GM06990 (cell line): Measurements from ENCODE around the gene TMEM106C.
A peak's percentile ranks its signal among the peaks of the same experiment; 100 is the strongest.

Experiments used
- DNase-seq: peaks from one replicate; pipeline ENCODE4 v3.0.0-alpha.2; 2011; ENCODE audit not compliant: insufficient read length; ENCODE audit errors: extremely low read depth
- H3K27me3 ChIP-seq: replicated peaks from 2 replicates; pipeline ENCODE4 v1.6.0; 2011; ENCODE audit warnings: low read length; ENCODE audit not compliant: control insufficient read depth, insufficient read depth
- H3K36me3 ChIP-seq: 2 replicates; pipeline ENCODE4 v1.5.1; 2011; ENCODE audit warnings: low read length; ENCODE audit not compliant: control insufficient read depth, insufficient read depth
- H3K4me3 ChIP-seq: replicated peaks from 2 replicates; pipeline ENCODE4 v1.5.1; 2011; ENCODE audit warnings: low read depth, mild to moderate bottlenecking, control low read depth, low read length
- TF ChIP-seq, protein P1 (sequence below): IDR thresholded peaks from 2 replicates; pipeline ENCODE4 v1.5.1; 2011; ENCODE audit warnings: low read length, control low read depth, mild to moderate bottlenecking, inconsistent platforms; ENCODE audit not compliant: insufficient read depth, poor library complexity, severe bottlenecking

Gene TMEM106C

DNA sequence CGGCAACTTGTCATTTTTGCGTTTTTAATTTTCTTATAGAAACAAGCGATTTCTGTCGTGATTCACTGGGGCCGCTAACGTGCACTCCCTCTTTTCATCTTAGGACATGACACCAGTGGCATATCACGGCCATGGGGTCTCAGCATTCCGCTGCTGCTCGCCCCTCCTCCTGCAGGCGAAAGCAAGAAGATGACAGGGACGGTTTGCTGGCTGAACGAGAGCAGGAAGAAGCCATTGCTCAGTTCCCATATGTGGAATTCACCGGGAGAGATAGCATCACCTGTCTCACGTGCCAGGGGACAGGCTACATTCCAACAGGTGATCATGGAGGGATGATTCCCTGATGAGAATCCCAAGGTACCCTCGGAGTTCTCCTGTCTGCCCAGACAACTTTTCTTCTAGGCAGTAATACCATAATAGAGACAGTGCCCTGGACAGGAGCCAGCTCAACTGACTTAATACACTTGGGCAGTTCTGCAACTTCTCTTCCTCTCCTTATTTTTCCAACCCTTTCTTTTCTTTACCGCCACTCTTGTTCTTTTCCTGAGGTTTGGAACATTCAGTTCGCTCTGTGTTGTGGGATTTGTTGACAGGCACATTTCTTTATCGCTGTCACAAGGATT, 821 bp downstream of the TMEM106C start:
- Histone ChIP-seq H3K27me3 (no peaks in the 10 kb centered on the region), H3K36me3 (peaks cover 5% of the 10 kb centered on the region), H3K4me3 (peak overlapping the region; percentile 91)
- TF ChIP-seq, protein P1, sequence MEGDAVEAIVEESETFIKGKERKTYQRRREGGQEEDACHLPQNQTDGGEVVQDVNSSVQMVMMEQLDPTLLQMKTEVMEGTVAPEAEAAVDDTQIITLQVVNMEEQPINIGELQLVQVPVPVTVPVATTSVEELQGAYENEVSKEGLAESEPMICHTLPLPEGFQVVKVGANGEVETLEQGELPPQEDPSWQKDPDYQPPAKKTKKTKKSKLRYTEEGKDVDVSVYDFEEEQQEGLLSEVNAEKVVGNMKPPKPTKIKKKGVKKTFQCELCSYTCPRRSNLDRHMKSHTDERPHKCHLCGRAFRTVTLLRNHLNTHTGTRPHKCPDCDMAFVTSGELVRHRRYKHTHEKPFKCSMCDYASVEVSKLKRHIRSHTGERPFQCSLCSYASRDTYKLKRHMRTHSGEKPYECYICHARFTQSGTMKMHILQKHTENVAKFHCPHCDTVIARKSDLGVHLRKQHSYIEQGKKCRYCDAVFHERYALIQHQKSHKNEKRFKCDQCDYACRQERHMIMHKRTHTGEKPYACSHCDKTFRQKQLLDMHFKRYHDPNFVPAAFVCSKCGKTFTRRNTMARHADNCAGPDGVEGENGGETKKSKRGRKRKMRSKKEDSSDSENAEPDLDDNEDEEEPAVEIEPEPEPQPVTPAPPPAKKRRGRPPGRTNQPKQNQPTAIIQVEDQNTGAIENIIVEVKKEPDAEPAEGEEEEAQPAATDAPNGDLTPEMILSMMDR: no peak
- DNase-seq: no peak

DNA sequence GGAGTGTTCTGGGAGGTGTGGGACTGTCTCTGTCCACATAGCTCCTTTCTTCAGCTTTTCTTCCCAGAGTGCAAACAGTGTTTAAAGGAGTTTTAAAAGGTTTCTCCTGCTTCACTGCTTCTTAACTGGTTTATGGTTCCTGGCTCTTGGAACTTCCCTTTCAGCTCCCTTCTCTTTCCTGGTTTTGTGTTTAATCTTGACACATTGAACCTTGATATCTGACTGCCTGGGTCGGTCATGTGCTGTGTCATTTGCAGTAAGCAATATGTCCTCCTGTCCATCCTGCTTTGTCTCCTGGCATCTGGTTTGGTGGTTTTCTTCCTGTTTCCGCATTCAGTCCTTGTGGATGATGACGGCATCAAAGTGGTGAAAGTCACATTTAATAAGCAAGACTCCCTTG, 2.2 kb downstream of the TMEM106C start:
- TF ChIP-seq, protein P1: no peak
- Histone ChIP-seq H3K27me3 (no peaks in the 10 kb centered on the region), H3K36me3 (peaks cover 5% of the 10 kb centered on the region), H3K4me3 (no peak overlapping the region)
- no peak for DNase-seq

DNA sequence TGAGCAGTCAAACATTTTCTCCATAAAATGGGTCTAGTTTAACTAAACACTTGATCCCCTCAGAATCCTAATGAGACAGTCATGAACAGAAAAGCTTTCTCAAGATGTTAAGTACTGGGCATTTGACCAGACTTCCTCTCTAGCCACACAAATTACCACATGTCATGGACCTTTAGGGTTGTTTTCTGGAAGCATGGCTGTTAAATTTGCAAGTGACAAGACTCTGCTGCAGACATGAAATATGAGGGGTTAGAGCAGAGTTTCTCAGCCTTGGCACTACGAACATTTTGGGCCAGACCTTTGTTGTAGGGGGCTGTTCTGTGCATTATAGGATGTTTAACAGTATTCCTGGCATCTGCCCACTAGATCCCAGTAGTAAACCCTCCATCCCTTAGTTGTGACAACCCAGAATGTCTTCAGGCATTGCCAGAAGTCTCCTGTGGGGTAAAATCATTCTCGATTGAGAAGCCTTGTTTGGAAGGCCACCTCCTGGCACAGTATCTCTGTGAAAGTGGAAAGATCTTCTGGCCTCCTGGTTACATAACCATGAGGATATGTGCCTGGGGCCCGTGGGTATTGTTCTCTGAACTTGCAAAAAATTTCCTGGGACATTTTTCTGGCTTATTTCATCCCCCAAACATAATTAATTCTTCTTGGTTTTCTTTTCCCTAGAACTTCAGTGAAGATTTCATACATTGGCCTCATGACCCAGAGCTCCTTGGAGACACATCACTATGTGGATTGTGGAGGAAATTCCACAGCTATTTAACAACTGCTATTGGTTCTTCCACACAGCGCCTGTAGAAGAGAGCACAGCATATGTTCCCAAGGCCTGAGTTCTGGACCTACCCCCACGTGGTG, 4.3 kb downstream of the TMEM106C start:
- TF ChIP-seq, protein P1: no peak
- DNase-seq: no peak
- Histone ChIP-seq H3K36me3 (peaks cover 5% of the 10 kb centered on the region), H3K4me3 (no peak overlapping the region), H3K27me3 (no peaks in the 10 kb centered on the region)

DNA sequence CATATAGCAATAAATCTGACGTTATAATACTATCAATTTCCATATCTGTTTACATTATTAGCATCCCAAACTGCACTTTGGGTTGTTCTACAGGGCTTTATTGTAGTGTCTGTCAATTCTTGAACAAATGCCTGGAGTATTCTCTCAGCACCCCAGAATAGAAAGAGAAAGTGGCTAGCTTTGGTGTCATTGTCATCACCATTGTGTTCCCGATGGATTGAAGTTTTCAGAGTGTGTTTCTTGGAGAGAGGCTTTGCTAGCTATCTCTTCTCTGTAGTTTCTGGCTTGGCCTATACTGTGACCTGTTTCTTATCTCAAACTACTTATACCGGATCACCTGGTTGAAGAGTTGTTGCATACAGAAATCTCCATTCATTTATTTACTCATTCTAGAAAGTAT, 6.4 kb downstream of the TMEM106C start:
- TF ChIP-seq, protein P1: no peak
- Histone ChIP-seq H3K27me3 (no peaks in the 10 kb centered on the region), H3K4me3 (no peak overlapping the region), H3K36me3 (peaks cover 5% of the 10 kb centered on the region)
- no peak for DNase-seq

DNA sequence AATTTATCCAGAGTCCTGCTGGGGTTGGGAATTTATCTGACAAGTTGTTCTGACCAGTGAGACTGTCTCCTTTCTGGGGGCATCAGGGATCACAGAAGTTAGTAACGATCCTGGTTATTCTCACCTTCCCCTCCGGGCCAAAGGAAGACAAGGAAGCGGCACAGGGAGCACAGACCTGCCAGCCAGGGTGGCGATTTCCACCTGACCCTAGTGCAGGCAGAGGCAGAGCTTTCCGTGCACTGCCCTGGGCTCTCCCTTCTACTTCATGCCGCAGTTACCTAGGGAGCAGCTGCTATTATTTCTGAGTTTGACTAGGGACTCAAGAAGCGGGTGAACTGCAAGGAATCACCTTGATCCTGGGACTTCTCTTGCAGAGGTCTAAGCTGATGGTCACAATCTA, 7.4 kb downstream of the TMEM106C start:
- Histone ChIP-seq H3K27me3 (no peaks in the 10 kb centered on the region), H3K4me3 (no peak overlapping the region), H3K36me3 (peaks cover 5% of the 10 kb centered on the region)
- DNase-seq: no peak
- TF ChIP-seq, protein P1: no peak
